PC-3 (cell line): Measurements from ENCODE around the gene ST3GAL3. TPM values are rescaled to one million over a fixed set of nuclear protein-coding genes. Genes with fewer than 3 reads are reported as not detected.
A peak's percentile ranks its signal among the peaks of the same experiment; 100 is the strongest.

Experiments used
- ATAC-seq: fragments of 200-7000 bp; cut with Tn5 transposase; 2 replicates; pipeline ENCODE4 v1.9.1; 2020; ENCODE audit warnings: mild to moderate bottlenecking, moderate library complexity
- BruUV-seq: library from RNA; stranded (reverse); fragments of 400-500 nt; replicated peaks from 2 replicates; lab custom pipeline; 2021; lab: Mats Ljungman, UMichigan
- CTCF ChIA-PET: fragments of 300-600 bp; sonication (Branson Sonifier 250); formaldehyde crosslinking; loops from one replicate; lab custom pipeline; 2022; ENCODE audit warnings: antibody characterized with exemption; lab: Charles Lee
- POLR2A ChIA-PET: fragments of 300-600 bp; sonication (Branson Sonifier 250); formaldehyde crosslinking; loops from one replicate; lab custom pipeline; 2022; ENCODE audit warnings: antibody characterized with exemption; ENCODE audit not compliant: unreplicated experiment; lab: Charles Lee
- DNase-seq: peaks from one replicate; pipeline ENCODE4 v3.0.0-alpha.2; 2015
- H2AFZ ChIP-seq: fragments of 300-600 bp; sonication (generic); 2 replicates; pipeline ENCODE4 v1.6.0; 2016; ENCODE audit warnings: antibody characterized with exemption, low read length
- H3F3A ChIP-seq: fragments of 300-600 bp; sonication (generic); one replicate; pipeline ENCODE4 v1.6.0; 2017; ENCODE audit warnings: antibody characterized with exemption, low read length, control low read depth, mild to moderate bottlenecking; ENCODE audit not compliant: unreplicated experiment
- H3K27ac ChIP-seq: fragments of 300-600 bp; sonication (generic); 2 replicates; pipeline ENCODE4 v1.5.1; 2016; ENCODE audit warnings: mild to moderate bottlenecking, low read length
- H3K27me3 ChIP-seq: fragments of 300-600 bp; sonication (generic); 2 replicates; pipeline ENCODE4 v1.6.1; 2016; ENCODE audit warnings: low read length, mixed read lengths
- H3K36me3 ChIP-seq: fragments of 300-600 bp; sonication (generic); 2 replicates; pipeline ENCODE4 v1.6.1; 2016; ENCODE audit warnings: low read depth, mixed run types, low read length, mixed read lengths
- H3K4me1 ChIP-seq: fragments of 300-600 bp; sonication (generic); 2 replicates; pipeline ENCODE4 v1.5.1; 2016; ENCODE audit warnings: low read length; ENCODE audit not compliant: insufficient read depth
- H3K4me2 ChIP-seq: fragments of 300-600 bp; sonication (generic); 2 replicates; pipeline ENCODE4 v1.6.0; 2016; ENCODE audit warnings: low read length
- H3K4me3 ChIP-seq: fragments of 300-600 bp; sonication (generic); 2 replicates; pipeline ENCODE4 v1.5.1; 2016; ENCODE audit warnings: mild to moderate bottlenecking, low read length, mixed read lengths
- H3K79me2 ChIP-seq: fragments of 300-600 bp; sonication (generic); 2 replicates; pipeline ENCODE4 v1.6.1; 2017; ENCODE audit warnings: low read length, mixed read lengths
- H3K9ac ChIP-seq: fragments of 300-600 bp; sonication (generic); 2 replicates; pipeline ENCODE4 v1.6.0; 2016; ENCODE audit warnings: mild to moderate bottlenecking, low read length
- H3K9me2 ChIP-seq: fragments of 300-600 bp; sonication (generic); replicated peaks from 2 replicates; pipeline ENCODE4 v1.6.1; 2016; ENCODE audit warnings: mixed run types, low read length, mixed read lengths
- H3K9me3 ChIP-seq: fragments of 300-600 bp; sonication (generic); 2 replicates; pipeline ENCODE4 v1.6.1; 2016; ENCODE audit warnings: low read length, mixed read lengths
- H4K20me1 ChIP-seq: fragments of 300-600 bp; sonication (generic); 2 replicates; pipeline ENCODE4 v1.6.1; 2016; ENCODE audit warnings: low read length, mixed read lengths
- CTCF ChIP-seq: fragments of 300-600 bp; sonication (generic); conservative IDR thresholded peaks from 2 replicates; pipeline ENCODE4 v1.5.1; 2017; ENCODE audit warnings: antibody characterized with exemption, low read depth, mild to moderate bottlenecking, low read length
- EZH2 ChIP-seq: fragments of 300-600 bp; sonication (generic); IDR thresholded peaks from one replicate; pipeline ENCODE4 v1.6.1; 2017; ENCODE audit warnings: antibody characterized with exemption, mild to moderate bottlenecking, low read length; ENCODE audit not compliant: unreplicated experiment
- EZH2phosphoT487 ChIP-seq: fragments of 300-600 bp; sonication (generic); IDR thresholded peaks from 2 replicates; pipeline ENCODE4 v1.6.1; 2018; ENCODE audit warnings: mild to moderate bottlenecking, antibody characterized with exemption, low read length, borderline replicate concordance
- intact Hi-C: fragments of 100-400 bp; cut with micrococcal nuclease; formaldehyde crosslinking; loops from 2 replicates; pipeline ENCODE4 v1.9.0; 2023
- total RNA-seq: library from RNA; depleted of rRNA; stranded (reverse); fragments of >200 nt; gene quantifications from 2 replicates; pipeline ENCODE4 v1.2.3, GENCODE V29; 2014

Gene ST3GAL3
- total RNA-seq, 1 experiment from 2014 or later: 9.0 TPM

GRCh38 chr1:43885279-43885801 is 178.0 kb downstream of the ST3GAL3 start:
- no peak for TF ChIP-seq EZH2
- no peak for TF ChIP-seq EZH2phosphoT487
- no peak for TF ChIP-seq CTCF
- Histone ChIP-seq H3F3A (no peaks in the 10 kb centered on the region), H3K9me3 (no peaks in the 10 kb centered on the region), H4K20me1 (no peaks in the 10 kb centered on the region), H3K9me2 (0 out of 2 replicates have a peak, but pooled peaks cover 4% of the 10 kb centered on the region), H3K9ac (no peak overlapping the region), H3K79me2 (no peaks in the 10 kb centered on the region), H3K4me1 (peaks cover 9% of the 10 kb centered on the region), H3K36me3 (no peaks in the 10 kb centered on the region), H3K27me3 (no peaks in the 10 kb centered on the region), H3K27ac (no peak overlapping the region), H3K4me3 (no peak overlapping the region), H2AFZ (no peak overlapping the region), H3K4me2 (no peak overlapping the region)
- BruUV-seq: no TSS peak
- CTCF ChIA-PET: no interaction called here
- ATAC-seq (no peak), DNase-seq (no peak)
- POLR2A ChIA-PET: no interaction called here
- intact Hi-C loops: no loop called here

DNA sequence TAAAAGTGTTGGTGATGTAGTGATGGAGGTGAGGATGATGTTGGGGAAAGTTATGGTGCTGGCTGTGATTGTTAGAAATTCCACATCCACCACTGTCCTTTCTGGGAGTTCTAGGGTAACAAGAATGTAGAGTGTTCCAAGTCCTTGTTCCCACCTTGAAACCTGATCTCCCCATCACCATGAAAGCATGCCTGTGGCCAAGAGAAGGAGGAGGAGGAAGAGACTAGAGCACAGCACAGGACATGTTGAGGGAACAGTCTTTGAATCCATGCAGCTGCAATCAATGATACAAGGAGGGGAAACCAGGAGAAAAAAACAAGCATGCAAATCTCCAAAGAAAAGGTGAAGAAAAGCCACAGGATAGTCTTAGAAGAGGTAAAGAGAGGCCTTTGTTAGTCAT is 180.4 kb downstream of the ST3GAL3 start:
- no peak overlapping the region for H3K9ac ChIP-seq
- H3K36me3 ChIP-seq: no peaks in the 10 kb centered on the region
- H3K4me1 ChIP-seq: 0 out of 2 replicates have a peak, but pooled peaks cover 6% of the 10 kb centered on the region
- DNase-seq (peak; percentile 18), ATAC-seq (no peak)
- H3K27ac ChIP-seq: no peak overlapping the region
- CTCF ChIA-PET: no interaction called here
- 0 out of 2 replicates have a peak, but pooled peaks cover 4% of the 10 kb centered on the region for H3K9me2 ChIP-seq
- H3K9me3 ChIP-seq: no peaks in the 10 kb centered on the region
- no peaks in the 10 kb centered on the region for H3F3A ChIP-seq
- BruUV-seq: no TSS peak
- no peak for TF ChIP-seq EZH2
- TF ChIP-seq CTCF: no peak
- TF ChIP-seq EZH2phosphoT487: no peak
- H3K4me3 ChIP-seq: no peak overlapping the region
- no peaks in the 10 kb centered on the region for H3K27me3 ChIP-seq
- H3K4me2 ChIP-seq: no peak overlapping the region
- H2AFZ ChIP-seq: no peak overlapping the region
- no peaks in the 10 kb centered on the region for H4K20me1 ChIP-seq
- no peaks in the 10 kb centered on the region for H3K79me2 ChIP-seq
- intact Hi-C loops: no loop called here
- POLR2A ChIA-PET: no interaction called here

- Histone ChIP-seq H3K4me3 (no peak overlapping the region), H3K4me2 (no peak overlapping the region), H3K9ac (no peak overlapping the region), H3K27ac (no peak overlapping the region), H4K20me1 (no peaks in the 10 kb centered on the region), H3K36me3 (no peaks in the 10 kb centered on the region), H3F3A (no peaks in the 10 kb centered on the region), H3K9me3 (no peaks in the 10 kb centered on the region), H3K4me1 (0 out of 2 replicates have a peak, but pooled peaks cover 6% of the 10 kb centered on the region), H3K27me3 (no peaks in the 10 kb centered on the region), H3K9me2 (no peaks in the 10 kb centered on the region), H2AFZ (no peak overlapping the region), H3K79me2 (no peaks in the 10 kb centered on the region)
- intact Hi-C loops: no loop called here
- no TSS peak for BruUV-seq
- ChIA-PET CTCF (interaction anchor here (0.6 kb wide), 1 partner anchor 42 kb away, joined by 3 read pairs; no protein-coding TSS in a partner anchor), POLR2A (no interaction called here)
- TF ChIP-seq EZH2phosphoT487 (no peak), CTCF (no peak), EZH2 (no peak)
- ATAC-seq (peak; percentile 49; the same call in 1 of the 2 replicates), DNase-seq (peak; percentile 32)
Observed at GRCh38 chr1:43890815-43891214, 183.5 kb downstream of the ST3GAL3 start.
